Measurements from ENCODE around the gene TBC1D22A. TPM values are rescaled to one million over a fixed set of nuclear protein-coding genes. Genes with fewer than 3 reads are reported as not detected.

Gene TBC1D22A
- total RNA-seq, 1 experiment from 2014 or later, result 14.3 TPM

DNA sequence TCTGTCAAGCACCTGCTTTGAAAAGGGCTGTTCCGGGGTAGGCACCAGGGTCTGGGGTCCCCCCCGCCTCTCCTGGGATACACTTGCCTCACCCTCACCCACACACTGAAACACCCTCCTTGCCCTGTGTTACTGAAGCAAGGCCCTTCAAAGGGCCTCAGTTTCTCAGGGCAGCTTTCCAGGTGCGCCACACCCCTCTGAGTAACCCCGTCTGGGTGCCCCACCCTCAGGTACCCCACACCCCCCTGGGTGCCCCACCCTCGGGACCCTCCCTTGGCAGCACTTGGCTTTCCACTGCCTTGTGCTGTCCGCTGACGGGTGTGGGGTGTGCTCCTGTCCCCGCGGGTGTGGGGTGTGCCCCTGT is 413.6 kb downstream of the TBC1D22A start:
- Histone ChIP-seq H3K4me2 (ENCODE audit: low read length) (no peak overlapping the region), H3K9ac (ENCODE audit: low read length) (no peak overlapping the region), H3K4me1 (ENCODE audit: insufficient read depth, low read length) (no peaks in the 10 kb centered on the region), H3K9me3 (ENCODE audit: low read length) (no peaks in the 10 kb centered on the region), H3K79me2 (ENCODE audit: low read length) (no peaks in the 10 kb centered on the region), H3K36me3 (ENCODE audit: low read depth, low read length) (no peaks in the 10 kb centered on the region), H3K9me2 (replicated peaks; ENCODE audit: low read length) (no peaks in the 10 kb centered on the region), H2AFZ (ENCODE audit: low read length) (no peak overlapping the region), H4K20me1 (ENCODE audit: low read length) (no peaks in the 10 kb centered on the region), H3K4me3 (ENCODE audit: low read length) (no peak overlapping the region), H3K27ac (ENCODE audit: low read length) (no peak overlapping the region), H3F3A (ENCODE audit: low read length, unreplicated experiment) (no peaks in the 10 kb centered on the region), H3K27me3 (ENCODE audit: low read length) (no peaks in the 10 kb centered on the region)
- no peak for ATAC-seq
- intact Hi-C loops (cut with micrococcal nuclease), result no loop called here
- no TSS peak for BruUV-seq (replicated peaks)
- no peak for DNase-seq
- ChIA-PET CTCF (no interaction called here), POLR2A (ENCODE audit: unreplicated experiment) (no interaction called here)
- TF ChIP-seq EZH2 (IDR thresholded peaks at IDR 0.05; ENCODE audit: low read length, unreplicated experiment) (no peak), EZH2phosphoT487 (IDR thresholded peaks at IDR 0.05; ENCODE audit: borderline replicate concordance, low read length) (no peak), CTCF (conservative IDR thresholded peaks at IDR 0.05; ENCODE audit: low read depth, low read length) (no peak)

DNA sequence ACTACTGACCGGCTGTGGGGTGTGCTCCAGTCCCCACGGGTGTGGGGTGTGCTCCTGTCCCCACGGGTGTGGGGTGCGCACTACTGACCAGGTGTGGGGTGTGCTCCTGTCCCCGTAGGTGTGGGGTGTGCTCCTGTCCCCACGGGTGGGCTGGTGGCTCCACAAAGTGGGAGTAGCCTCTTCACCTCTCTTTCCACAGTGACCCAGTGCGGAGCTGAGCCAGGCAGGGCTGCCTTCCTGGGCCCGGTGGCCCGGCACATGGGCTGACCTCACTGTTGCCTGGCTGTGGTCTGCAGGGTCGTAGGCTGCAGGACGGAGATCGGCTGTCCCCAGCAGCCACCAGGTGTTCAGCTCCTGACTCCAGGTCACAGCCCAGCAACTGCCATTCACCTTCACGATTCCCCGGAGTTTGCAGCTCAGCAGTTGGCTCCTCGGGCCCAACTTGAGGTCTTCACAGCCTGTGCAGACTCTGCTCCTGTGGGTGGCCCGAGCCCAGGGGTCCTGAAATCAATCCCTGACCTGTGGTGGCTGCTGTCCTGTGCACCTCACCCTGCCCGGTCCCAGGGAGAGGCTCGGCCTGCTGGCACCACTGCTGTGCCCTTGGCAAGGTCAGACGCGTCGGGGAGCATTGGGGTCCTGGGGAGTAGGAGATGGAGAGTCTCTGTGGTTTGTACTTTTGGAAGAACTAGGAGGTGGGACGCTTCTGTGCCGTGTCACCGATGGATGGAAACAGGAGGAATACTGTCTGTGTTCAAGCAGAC is 414.3 kb downstream of the TBC1D22A start:
- H3K9me3 ChIP-seq (ENCODE audit: low read length), result no peaks in the 10 kb centered on the region
- H3K4me1 ChIP-seq (ENCODE audit: insufficient read depth, low read length), result no peaks in the 10 kb centered on the region
- no peaks in the 10 kb centered on the region for H3K79me2 ChIP-seq (ENCODE audit: low read length)
- no peaks in the 10 kb centered on the region for H3K27me3 ChIP-seq (ENCODE audit: low read length)
- no peak overlapping the region for H3K4me3 ChIP-seq (ENCODE audit: low read length)
- no peak overlapping the region for H3K9ac ChIP-seq (ENCODE audit: low read length)
- BruUV-seq (replicated peaks), result no TSS peak
- H4K20me1 ChIP-seq (ENCODE audit: low read length), result no peaks in the 10 kb centered on the region
- ChIA-PET CTCF (no interaction called here), POLR2A (ENCODE audit: unreplicated experiment) (no interaction called here)
- H3K9me2 ChIP-seq (replicated peaks; ENCODE audit: low read length), result no peaks in the 10 kb centered on the region
- ATAC-seq (no peak), DNase-seq (no peak)
- no peak for TF ChIP-seq CTCF (conservative IDR thresholded peaks at IDR 0.05; ENCODE audit: low read depth, low read length)
- no peak for TF ChIP-seq EZH2 (IDR thresholded peaks at IDR 0.05; ENCODE audit: low read length, unreplicated experiment)
- TF ChIP-seq EZH2phosphoT487 (IDR thresholded peaks at IDR 0.05; ENCODE audit: borderline replicate concordance, low read length), result no peak
- H2AFZ ChIP-seq (ENCODE audit: low read length), result no peak overlapping the region
- H3K4me2 ChIP-seq (ENCODE audit: low read length), result no peak overlapping the region
- H3K36me3 ChIP-seq (ENCODE audit: low read depth, low read length), result no peaks in the 10 kb centered on the region
- H3F3A ChIP-seq (ENCODE audit: low read length, unreplicated experiment), result no peaks in the 10 kb centered on the region
- H3K27ac ChIP-seq (ENCODE audit: low read length), result no peak overlapping the region
- intact Hi-C loops (cut with micrococcal nuclease), result no loop called here

GRCh38 chr22:47177334-47177815 is 414.9 kb downstream of the TBC1D22A start:
- intact Hi-C loops (cut with micrococcal nuclease), result no loop called here
- no peaks in the 10 kb centered on the region for H3K9me2 ChIP-seq (replicated peaks; ENCODE audit: low read length)
- no peaks in the 10 kb centered on the region for H4K20me1 ChIP-seq (ENCODE audit: low read length)
- ATAC-seq (no peak), DNase-seq (no peak)
- H3K79me2 ChIP-seq (ENCODE audit: low read length), result no peaks in the 10 kb centered on the region
- no peaks in the 10 kb centered on the region for H3F3A ChIP-seq (ENCODE audit: low read length, unreplicated experiment)
- no peaks in the 10 kb centered on the region for H3K36me3 ChIP-seq (ENCODE audit: low read depth, low read length)
- no peak overlapping the region for H2AFZ ChIP-seq (ENCODE audit: low read length)
- no TSS peak for BruUV-seq (replicated peaks)
- H3K4me2 ChIP-seq (ENCODE audit: low read length), result no peak overlapping the region
- no peak overlapping the region for H3K4me3 ChIP-seq (ENCODE audit: low read length)
- no peaks in the 10 kb centered on the region for H3K9me3 ChIP-seq (ENCODE audit: low read length)
- ChIA-PET CTCF (no interaction called here), POLR2A (ENCODE audit: unreplicated experiment) (no interaction called here)
- H3K9ac ChIP-seq (ENCODE audit: low read length), result no peak overlapping the region
- H3K4me1 ChIP-seq (ENCODE audit: insufficient read depth, low read length), result no peaks in the 10 kb centered on the region
- TF ChIP-seq EZH2phosphoT487 (IDR thresholded peaks at IDR 0.05; ENCODE audit: borderline replicate concordance, low read length) (no peak), CTCF (conservative IDR thresholded peaks at IDR 0.05; ENCODE audit: low read depth, low read length) (no peak), EZH2 (IDR thresholded peaks at IDR 0.05; ENCODE audit: low read length, unreplicated experiment) (no peak)
- H3K27me3 ChIP-seq (ENCODE audit: low read length), result no peaks in the 10 kb centered on the region
- H3K27ac ChIP-seq (ENCODE audit: low read length), result no peak overlapping the region

Data from PC-3 (cell line).